ENCODE results near the gene TRAF5.

Gene TRAF5

GRCh38 chr1:211328084-211328694 lies 1.6 kb downstream of the TRAF5 start:
- no peak for DNase-seq

- no peak for DNase-seq
Observed at GRCh38 chr1:211328866-211329475, 2.3 kb downstream of the TRAF5 start.

DNA sequence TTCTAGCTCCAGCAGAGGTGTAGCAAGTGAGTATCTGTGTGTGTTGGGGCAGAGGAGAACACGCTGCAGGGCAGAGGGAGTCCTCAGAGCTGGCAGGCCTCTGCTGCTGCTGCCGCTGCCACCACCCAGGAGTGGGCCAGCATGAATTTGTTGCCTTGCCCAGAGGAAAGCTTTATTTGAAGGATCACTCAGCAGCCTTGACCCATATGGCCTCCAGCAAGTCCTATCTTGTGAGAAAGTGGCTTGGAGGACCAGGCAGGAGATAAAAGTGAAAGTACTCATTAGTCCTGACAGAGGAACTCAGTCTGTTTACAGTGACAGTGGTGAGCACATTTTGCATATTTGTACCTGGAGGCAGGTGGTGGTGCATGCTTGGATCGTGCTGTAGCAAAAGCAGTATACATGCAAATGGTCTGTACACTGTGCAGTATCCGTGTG lies 3.1 kb downstream of the TRAF5 start:
- no peak for DNase-seq

- no peak for DNase-seq
Observed at GRCh38 chr1:211330282-211330936, 3.8 kb downstream of the TRAF5 start.

DNA sequence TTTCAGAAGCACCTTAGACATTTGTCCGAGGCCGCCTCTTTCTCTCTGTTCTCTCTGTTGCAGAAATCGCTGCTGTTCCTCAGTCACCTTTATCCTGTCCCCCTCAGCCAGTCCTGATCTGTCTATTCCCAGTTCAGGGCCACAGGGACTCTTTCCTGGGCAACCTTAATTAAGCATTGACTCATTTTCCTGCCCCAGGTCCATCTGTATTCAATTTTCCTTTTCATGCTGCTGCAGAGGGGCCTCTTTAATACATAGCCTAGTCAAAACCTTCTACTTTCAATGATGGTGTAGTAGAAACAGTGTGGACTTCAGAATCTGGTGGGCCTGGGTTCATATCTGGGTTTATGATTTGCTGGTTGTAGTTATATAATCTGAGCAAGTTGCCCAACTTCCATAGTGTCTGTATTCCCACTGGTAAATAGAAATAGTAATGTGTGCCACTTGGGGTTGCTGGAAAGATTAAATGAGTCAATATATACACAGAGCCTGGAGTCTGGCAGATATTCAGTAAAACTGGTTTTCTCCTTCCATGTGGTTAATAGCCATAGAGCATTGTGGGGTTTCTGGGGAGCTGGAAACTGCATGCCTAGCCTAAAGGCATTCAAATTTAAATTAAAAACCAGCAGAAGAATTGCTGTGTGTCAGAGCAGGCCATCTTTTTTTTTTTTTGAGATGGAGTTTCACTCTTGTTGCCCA lies 4.5 kb downstream of the TRAF5 start:
- no peak for DNase-seq

GRCh38 chr1:211332036-211332616 lies 5.5 kb downstream of the TRAF5 start:
- DNase-seq = no peak

GRCh38 chr1:211332830-211333229 lies 6.2 kb downstream of the TRAF5 start:
- no peak for DNase-seq

- DNase-seq = no peak
Observed at GRCh38 chr1:211333906-211334305, 7.3 kb downstream of the TRAF5 start.

DNA sequence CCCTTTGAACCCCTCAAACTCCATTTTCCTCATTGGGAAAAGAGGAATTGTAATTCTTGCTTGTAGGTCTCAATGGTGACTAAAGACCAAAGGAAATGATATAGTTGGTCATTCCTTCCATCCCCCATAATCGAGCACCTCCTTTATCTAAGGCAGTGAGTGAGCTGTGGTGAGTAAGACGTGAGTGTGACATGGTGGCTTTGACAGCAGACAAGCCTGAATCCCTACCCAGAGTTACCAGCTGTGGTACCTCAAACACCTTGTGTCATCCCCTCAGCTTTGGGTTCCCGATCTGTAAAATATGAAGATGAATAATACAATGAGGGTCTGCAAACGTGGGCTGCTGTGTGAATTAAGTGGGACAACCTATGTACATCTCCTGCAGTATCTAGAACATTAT lies 8.4 kb downstream of the TRAF5 start:
- DNase-seq = no peak

- DNase-seq = no peak
Observed at GRCh38 chr1:211335522-211336157, 9.0 kb downstream of the TRAF5 start.

DNA sequence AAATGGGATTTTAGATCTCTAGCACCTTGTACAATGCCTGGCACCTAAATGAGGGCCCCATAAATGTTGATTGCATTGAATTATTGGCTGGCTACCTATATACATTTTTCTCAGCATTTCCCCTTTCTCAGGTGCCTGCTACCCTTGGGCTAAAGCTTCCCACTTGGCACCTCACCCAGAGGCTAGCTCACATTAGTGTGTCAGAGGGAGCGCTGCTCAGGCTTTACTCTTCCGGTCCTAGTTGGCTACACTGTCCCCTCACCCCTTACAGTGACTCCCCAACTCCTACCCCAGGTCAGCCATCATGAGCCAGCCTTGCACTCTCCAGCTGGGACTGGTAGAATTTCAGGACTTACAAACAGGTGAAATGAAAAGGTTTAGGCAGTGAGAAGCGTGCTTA lies 9.5 kb downstream of the TRAF5 start:
- DNase-seq = no peak

DNA sequence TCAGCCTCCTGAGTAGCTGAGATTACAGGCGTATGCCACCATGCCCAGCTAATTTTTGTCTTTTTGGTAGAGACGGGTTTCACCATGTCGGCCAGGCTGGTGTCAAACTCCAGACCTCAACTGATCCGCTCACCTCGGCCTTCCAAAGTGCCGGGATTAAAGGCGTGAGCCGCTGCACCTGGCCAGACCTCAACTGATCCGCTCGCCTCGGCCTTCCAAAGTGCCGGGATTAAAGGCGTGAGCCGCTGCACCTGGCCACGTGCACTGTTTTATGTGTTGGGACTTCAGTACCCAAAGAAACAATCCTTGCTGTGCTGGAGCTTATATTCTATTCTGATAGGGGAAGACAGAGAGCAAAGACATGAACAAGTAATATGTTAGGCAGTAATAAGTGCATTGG lies 10.1 kb downstream of the TRAF5 start:
- no peak for DNase-seq

- no peak for DNase-seq
Observed at GRCh38 chr1:211337430-211338223, 11.0 kb downstream of the TRAF5 start.

- DNase-seq = no peak
Observed at GRCh38 chr1:211338224-211338620, 11.6 kb downstream of the TRAF5 start.

- DNase-seq = no peak
Observed at GRCh38 chr1:211339631-211340041, 13.0 kb downstream of the TRAF5 start.

DNA sequence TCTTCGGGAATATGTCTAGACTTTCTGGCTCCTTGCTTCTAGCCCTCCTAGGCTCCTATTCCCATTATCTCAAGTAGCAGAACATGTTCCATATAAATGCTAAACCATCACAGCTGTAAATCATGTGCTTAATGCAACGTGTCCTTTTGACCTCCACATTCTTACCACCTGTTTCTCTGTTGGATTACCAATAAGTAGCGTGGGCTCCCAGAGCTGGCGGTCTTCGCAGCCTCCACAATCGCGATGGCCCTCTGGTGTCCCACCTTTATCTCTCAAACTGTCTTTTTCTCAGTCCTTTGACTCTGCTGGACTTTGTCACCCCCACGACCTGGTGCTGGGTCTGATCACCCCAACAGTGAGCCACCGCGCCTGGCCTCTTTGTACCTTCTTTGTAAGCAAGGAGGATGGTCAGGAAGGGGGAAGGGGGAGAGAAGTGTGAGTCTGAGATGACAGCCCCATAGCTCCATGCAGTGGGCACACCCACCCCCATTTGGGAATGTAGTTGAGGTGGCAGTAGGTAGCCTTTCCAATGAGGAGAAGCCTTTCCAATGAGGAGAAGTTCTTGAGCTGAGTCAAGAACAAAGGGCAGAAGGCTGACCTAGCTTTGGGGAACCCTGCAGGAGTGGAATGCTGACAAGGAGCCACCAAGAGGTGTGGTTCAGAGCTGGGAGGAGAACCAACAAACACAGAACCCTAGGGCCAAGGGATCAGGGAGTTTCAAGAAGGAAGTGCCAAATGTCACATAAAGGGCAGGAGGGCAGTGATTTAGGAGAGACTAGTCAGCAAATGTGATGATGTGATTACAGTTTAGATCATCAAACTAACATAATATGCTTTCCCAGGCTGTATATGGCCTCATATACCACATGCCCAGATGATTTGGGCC lies 14.2 kb downstream of the TRAF5 start:
- no peak for DNase-seq

- no peak for DNase-seq
Observed at GRCh38 chr1:211341999-211342398, 15.4 kb downstream of the TRAF5 start.

DNA sequence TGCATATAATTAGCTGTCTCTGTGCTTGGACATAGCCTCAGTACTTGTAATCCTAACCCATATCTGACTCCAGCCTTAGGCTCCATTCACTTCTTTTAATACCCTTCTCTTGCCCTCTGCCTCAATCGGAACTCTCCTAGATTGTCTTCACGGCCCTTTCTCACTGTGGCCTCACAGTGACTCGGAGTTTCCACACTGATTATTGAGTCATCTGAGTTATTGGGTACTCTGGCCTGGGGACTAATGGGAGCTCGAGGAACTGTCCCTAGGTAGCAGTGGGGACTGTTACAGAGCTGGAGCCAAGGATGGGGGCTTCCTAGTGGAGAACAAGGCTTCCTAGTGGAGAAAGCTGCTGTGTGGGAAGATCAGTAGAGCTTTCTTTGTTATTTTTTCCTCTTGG lies 17.0 kb downstream of the TRAF5 start:
- DNase-seq = no peak

DNA sequence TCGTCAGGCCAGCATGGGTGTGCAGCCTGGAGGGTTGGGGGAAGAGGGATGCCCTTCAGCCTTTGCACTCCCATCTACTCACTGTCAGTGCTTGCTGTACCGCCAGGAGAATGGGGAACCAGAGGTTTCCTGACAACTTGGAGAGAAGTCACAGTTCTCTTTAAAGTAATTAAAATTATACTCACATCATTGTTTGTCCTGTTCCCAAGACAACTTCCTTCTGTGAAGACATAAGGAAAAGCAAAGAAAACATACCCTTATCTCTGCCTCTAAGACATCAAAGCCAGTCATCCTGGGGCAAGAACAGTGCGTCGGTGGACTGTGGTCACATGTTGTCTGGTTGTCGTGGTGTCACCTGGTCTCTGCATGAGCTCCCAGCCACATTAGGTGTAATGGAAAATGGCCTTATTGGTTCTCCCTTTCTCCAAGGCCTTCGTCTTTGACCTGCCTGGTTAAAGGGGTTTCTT lies 17.6 kb downstream of the TRAF5 start:
- no peak for DNase-seq

GRCh38 chr1:211345719-211346118 lies 19.1 kb downstream of the TRAF5 start:
- DNase-seq = no peak

Measured in activated naive CD4-positive, alpha-beta T cell treated with anti-CD3 and anti-CD28 coated beads, Interleukin-2, amount 50 U/mL, for 16 hours (primary cell).